ENCODE results near the gene ZNF619.

DNA sequence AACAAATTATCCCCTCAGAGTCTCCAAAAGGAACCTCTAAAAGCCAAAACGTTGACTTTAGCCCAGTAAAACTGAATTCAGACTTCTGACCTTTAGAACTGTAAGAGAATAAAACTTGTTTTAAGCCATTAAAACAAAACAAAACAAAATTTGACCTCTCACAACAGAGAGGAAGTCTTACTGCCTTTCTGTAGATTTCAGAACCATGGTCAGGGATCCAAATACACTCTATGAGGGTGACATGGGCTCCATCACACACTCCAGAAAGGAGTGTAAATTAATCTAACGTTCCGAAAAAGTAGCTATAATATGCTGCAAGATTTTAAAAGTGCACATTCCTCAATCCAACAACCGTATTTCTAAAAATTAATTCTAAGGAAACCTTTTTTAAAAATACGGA is 39.0 kb upstream of the ZNF619 start:
- TF ChIP-seq, protein P1, sequence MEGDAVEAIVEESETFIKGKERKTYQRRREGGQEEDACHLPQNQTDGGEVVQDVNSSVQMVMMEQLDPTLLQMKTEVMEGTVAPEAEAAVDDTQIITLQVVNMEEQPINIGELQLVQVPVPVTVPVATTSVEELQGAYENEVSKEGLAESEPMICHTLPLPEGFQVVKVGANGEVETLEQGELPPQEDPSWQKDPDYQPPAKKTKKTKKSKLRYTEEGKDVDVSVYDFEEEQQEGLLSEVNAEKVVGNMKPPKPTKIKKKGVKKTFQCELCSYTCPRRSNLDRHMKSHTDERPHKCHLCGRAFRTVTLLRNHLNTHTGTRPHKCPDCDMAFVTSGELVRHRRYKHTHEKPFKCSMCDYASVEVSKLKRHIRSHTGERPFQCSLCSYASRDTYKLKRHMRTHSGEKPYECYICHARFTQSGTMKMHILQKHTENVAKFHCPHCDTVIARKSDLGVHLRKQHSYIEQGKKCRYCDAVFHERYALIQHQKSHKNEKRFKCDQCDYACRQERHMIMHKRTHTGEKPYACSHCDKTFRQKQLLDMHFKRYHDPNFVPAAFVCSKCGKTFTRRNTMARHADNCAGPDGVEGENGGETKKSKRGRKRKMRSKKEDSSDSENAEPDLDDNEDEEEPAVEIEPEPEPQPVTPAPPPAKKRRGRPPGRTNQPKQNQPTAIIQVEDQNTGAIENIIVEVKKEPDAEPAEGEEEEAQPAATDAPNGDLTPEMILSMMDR (IDR thresholded peaks at IDR 0.05) = no peak
- no peak for TF ChIP-seq EP300 (IDR thresholded peaks at IDR 0.05)

All from tibial nerve (tissue), 4 donors.